ENCODE measurements around the gene MPO. TPM values are rescaled to one million over a fixed set of nuclear protein-coding genes. Genes with fewer than 3 reads are reported as not detected.

MPO gene
- total RNA-seq, 1 donor, result 0.42 TPM

GRCh38 chr17:58303971-58304749, 23.4 kb upstream of the MPO start:
- Histone ChIP-seq H3K4me1 (ENCODE audit: insufficient read depth, low read length) (peaks cover 49% of the 10 kb centered on the region), H3K9me3 (ENCODE audit: low read depth, low read length) (no peaks in the 10 kb centered on the region), H3K4me3 (ENCODE audit: low read length) (no peak overlapping the region), H3K27me3 (ENCODE audit: insufficient read depth, low read length) (no peaks in the 10 kb centered on the region)

- Histone ChIP-seq H3K9me3 (ENCODE audit: low read depth, low read length) (no peaks in the 10 kb centered on the region), H3K27me3 (ENCODE audit: insufficient read depth, low read length) (no peaks in the 10 kb centered on the region), H3K4me3 (ENCODE audit: low read length) (no peak overlapping the region), H3K4me1 (ENCODE audit: insufficient read depth, low read length) (peaks cover 40% of the 10 kb centered on the region)
These were observed 22.3 kb upstream of the MPO start for GRCh38 chr17:58302919-58303585.

- Histone ChIP-seq H3K4me3 (ENCODE audit: low read length) (no peak overlapping the region), H3K27me3 (ENCODE audit: insufficient read depth, low read length) (no peaks in the 10 kb centered on the region), H3K4me1 (ENCODE audit: insufficient read depth, low read length) (peaks cover 40% of the 10 kb centered on the region)
These were observed 21.6 kb upstream of the MPO start for GRCh38 chr17:58302171-58302918.

DNA sequence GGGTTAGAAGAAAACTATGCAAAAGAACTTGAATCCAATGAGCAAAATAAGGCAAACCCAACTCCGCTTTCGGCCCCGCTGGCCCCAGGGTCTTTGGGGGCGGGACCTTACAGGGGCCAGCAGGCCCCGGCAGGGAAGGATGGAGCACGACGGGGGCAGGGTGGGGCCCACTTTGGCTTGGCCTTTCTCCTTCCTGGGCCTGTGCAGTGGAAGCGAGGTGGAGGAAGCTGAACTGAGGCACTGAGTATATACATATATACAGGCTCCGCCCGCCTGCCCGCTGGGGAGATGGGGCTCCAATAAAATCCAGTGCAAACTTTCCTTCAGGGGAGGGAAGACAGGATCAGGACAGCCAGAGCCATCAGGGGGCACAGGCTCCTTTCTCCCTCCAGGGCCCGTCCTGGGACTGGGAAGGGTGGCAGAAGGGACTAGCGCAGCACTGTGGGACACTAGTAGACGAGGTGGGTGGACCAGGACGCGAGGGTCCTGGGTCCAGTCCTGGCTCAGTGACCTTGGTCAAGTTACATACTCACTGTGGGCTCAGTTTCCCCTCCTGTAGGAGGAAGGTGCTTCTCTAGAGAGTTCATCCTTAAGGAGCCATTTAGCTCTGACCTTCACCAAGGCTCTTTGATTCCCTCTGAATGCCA, 20.9 kb upstream of the MPO start:
- H3K9me3 ChIP-seq (ENCODE audit: low read depth, low read length), result no peaks in the 10 kb centered on the region
- no peak overlapping the region for H3K4me3 ChIP-seq (ENCODE audit: low read length)
- peaks cover 40% of the 10 kb centered on the region for H3K4me1 ChIP-seq (ENCODE audit: insufficient read depth, low read length)
- no peaks in the 10 kb centered on the region for H3K27me3 ChIP-seq (ENCODE audit: insufficient read depth, low read length)

More at GRCh38 chr17:58302171-58302918, 21.6 kb upstream of the MPO start:
- H3K9me3 ChIP-seq (ENCODE audit: low read depth, low read length), result no peaks in the 10 kb centered on the region

DNA sequence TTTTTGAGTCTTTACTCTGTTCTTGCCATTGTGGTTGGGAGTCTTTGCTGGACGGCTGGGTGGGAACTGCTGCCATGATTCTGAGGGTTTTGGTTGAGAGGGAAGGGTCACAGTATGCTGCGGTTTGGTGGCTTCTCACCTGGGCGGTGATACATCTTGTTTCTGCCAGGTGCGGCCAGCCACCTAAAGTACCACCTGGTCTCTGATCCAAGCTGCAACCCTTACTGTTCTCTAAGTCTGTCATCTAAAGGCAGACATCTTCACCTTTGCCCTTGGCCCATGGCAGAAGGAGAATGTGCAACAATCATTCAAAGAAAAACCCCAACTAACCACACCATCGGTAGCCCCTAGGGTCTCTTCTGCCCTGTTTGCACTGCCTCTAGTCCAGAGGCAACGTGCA, 19.6 kb upstream of the MPO start:
- Histone ChIP-seq H3K4me1 (ENCODE audit: insufficient read depth, low read length) (peaks cover 40% of the 10 kb centered on the region), H3K27me3 (ENCODE audit: insufficient read depth, low read length) (no peaks in the 10 kb centered on the region)

GRCh38 chr17:58294034-58294433, 13.3 kb upstream of the MPO start:
- no peak overlapping the region for H3K4me3 ChIP-seq (ENCODE audit: low read length)
- no peaks in the 10 kb centered on the region for H3K9me3 ChIP-seq (ENCODE audit: low read depth, low read length)
- peaks cover 3% of the 10 kb centered on the region for H3K27me3 ChIP-seq (ENCODE audit: insufficient read depth, low read length)
- H3K4me1 ChIP-seq (ENCODE audit: insufficient read depth, low read length), result peaks cover 30% of the 10 kb centered on the region

More for the DNA sequence above, 19.6 kb upstream of the MPO start:
- H3K9me3 ChIP-seq (ENCODE audit: low read depth, low read length), result no peaks in the 10 kb centered on the region
- no peak overlapping the region for H3K4me3 ChIP-seq (ENCODE audit: low read length)

- no peak overlapping the region for H3K4me3 ChIP-seq (ENCODE audit: low read length)
- peaks cover 3% of the 10 kb centered on the region for H3K27me3 ChIP-seq (ENCODE audit: insufficient read depth, low read length)
- H3K4me1 ChIP-seq (ENCODE audit: insufficient read depth, low read length), result peaks cover 47% of the 10 kb centered on the region
- H3K9me3 ChIP-seq (ENCODE audit: low read depth, low read length), result no peaks in the 10 kb centered on the region
These were observed 10.5 kb upstream of the MPO start for GRCh38 chr17:58291246-58291645.

GRCh38 chr17:58289869-58290268, 9.1 kb upstream of the MPO start:
- peaks cover 58% of the 10 kb centered on the region for H3K4me1 ChIP-seq (ENCODE audit: insufficient read depth, low read length)
- H3K4me3 ChIP-seq (ENCODE audit: low read length), result no peak overlapping the region

DNA sequence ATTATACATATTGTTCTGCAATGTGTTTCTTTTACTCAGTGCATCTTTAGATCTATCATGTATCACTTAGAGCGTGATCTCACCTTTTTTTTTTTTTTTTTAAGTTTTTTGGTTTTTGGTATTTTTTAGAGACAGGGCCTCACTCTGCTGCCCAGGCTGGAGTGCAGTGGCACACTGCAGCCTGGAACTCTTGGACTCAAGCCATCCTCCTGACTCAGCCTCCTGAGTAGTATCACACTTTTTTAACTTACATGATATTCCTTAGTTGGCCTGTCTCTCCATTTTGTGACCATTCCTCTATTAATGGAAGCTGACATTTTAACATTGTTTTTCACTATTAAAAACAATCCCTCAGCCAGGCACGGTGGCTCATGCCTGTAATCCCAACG, 4.7 kb upstream of the MPO start:
- Histone ChIP-seq H3K9me3 (ENCODE audit: low read depth, low read length) (no peaks in the 10 kb centered on the region), H3K4me3 (ENCODE audit: low read length) (no peak overlapping the region), H3K4me1 (ENCODE audit: insufficient read depth, low read length) (peaks cover 75% of the 10 kb centered on the region), H3K27me3 (ENCODE audit: insufficient read depth, low read length) (no peaks in the 10 kb centered on the region)

More at GRCh38 chr17:58289869-58290268, 9.1 kb upstream of the MPO start:
- Histone ChIP-seq H3K9me3 (ENCODE audit: low read depth, low read length) (no peaks in the 10 kb centered on the region), H3K27me3 (ENCODE audit: insufficient read depth, low read length) (peaks cover 3% of the 10 kb centered on the region)

GRCh38 chr17:58284613-58285421, 4.1 kb upstream of the MPO start:
- Histone ChIP-seq H3K4me3 (ENCODE audit: low read length) (no peak overlapping the region), H3K9me3 (ENCODE audit: low read depth, low read length) (no peaks in the 10 kb centered on the region), H3K4me1 (ENCODE audit: insufficient read depth, low read length) (peaks cover 75% of the 10 kb centered on the region), H3K27me3 (ENCODE audit: insufficient read depth, low read length) (no peaks in the 10 kb centered on the region)

DNA sequence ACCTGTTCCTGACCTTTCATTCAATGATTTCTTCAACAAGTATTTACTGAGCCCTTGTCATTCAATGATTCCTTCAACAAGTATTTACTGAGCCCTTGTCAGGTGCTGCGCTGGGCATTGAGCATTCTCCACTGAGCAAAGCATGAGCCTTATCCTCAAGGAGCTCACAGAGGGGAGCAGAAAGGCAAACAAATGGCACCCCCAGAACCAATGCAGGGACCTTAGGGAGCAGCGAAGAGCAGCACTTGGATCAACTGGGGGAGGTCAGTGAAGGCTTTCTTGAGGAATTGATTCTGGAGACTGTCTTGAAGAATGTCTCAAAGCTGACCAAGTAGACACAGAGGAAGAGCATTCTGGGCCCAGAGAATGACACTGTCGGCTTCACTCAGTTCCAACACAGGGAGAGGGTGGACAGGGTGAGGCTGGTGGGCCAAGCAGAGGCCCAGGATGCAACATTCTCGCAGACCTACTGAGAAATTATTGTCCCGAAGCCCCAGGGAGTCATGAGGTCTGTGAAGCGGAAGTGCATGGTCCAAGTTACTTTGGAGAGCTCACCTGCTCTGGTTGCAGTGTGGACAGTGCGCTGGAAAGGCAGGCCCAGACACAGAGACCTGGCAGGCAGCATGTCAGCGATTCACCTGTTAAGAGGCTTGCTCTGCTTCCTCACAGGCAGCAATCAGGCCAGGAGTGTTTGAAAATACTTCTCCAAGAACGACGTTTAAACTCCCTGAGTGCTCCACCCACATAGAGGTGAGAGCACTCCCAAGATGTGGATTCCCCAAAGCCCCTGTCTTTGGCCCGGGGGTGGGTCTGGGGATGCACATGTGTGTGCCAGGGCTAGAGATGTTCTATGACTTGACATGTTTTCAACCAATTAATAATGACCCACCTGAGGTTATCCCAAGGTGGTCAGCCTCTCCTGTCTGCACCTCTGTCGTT, 3.2 kb upstream of the MPO start:
- Histone ChIP-seq H3K27me3 (ENCODE audit: insufficient read depth, low read length) (no peaks in the 10 kb centered on the region), H3K9me3 (ENCODE audit: low read depth, low read length) (no peaks in the 10 kb centered on the region), H3K4me1 (ENCODE audit: insufficient read depth, low read length) (peaks cover 75% of the 10 kb centered on the region), H3K4me3 (ENCODE audit: low read length) (no peak overlapping the region)

DNA sequence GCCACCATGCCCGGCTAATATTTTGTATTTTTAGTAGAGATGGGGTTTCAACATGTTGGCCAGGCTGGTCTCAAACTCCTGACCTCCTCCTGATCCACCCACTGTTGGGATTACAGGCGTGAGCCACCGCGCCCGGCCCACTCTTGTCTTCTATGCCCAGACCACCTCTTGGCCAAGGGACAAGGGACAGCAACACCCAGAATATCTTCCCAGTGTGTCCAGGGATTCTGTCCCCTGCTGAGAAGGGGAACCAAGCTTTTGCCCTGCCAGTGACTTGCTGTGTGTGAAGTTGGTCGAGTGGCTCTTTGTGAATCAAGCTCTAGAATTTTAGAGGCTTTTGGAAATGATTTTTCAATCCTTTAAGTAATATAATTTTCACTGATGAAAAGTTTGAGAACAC, 1.7 kb upstream of the MPO start:
- H3K4me1 ChIP-seq (ENCODE audit: insufficient read depth, low read length), result peaks cover 83% of the 10 kb centered on the region
- no peaks in the 10 kb centered on the region for H3K9me3 ChIP-seq (ENCODE audit: low read depth, low read length)
- H3K4me3 ChIP-seq (ENCODE audit: low read length), result no peak overlapping the region
- H3K27me3 ChIP-seq (ENCODE audit: insufficient read depth, low read length), result no peaks in the 10 kb centered on the region

DNA sequence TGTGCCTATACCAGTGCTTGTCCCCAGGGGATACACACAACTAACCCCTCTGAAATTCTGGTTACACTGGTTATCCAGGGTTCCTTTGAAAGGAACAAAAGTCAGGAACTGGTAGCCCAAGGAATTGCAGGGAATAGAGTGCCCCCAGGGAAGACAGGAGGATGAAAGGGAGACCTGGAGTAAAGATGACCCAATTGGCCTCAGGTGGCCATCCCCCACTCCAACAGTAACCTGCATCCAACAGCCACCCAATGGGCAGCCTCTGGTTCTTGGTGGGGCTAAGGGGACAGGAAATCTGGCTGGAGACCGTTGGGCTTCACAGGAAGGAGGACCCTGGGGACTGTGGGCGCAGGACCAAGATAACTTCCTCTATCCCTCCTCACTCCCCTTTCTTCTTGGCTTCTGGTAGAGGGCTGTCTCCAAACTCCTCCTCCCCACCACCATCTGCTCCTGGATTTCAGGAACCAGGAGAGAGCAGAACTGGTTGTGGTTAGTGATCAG, 826 bp upstream of the MPO start:
- no peaks in the 10 kb centered on the region for H3K9me3 ChIP-seq (ENCODE audit: low read depth, low read length)
- H3K4me1 ChIP-seq (ENCODE audit: insufficient read depth, low read length), result peaks cover 86% of the 10 kb centered on the region
- no peaks in the 10 kb centered on the region for H3K27me3 ChIP-seq (ENCODE audit: insufficient read depth, low read length)
- H3K4me3 ChIP-seq (ENCODE audit: low read length), result no peak overlapping the region
